H1 (cell line): Measurements from ENCODE around the gene ANKRD11. TPM values are rescaled to one million over a fixed set of nuclear protein-coding genes. Genes with fewer than 3 reads are reported as not detected.

Experiments
- CTCF ChIA-PET: fragments of 300-600 bp; sonication (Branson Sonifier 250); formaldehyde crosslinking; loops from one replicate; lab custom pipeline; 2021; ENCODE audit not compliant: partially characterized antibody; lab: Charles Lee
- POLR2A ChIA-PET: fragments of 300-600 bp; sonication (Branson Sonifier 250); formaldehyde crosslinking; loops from one replicate; lab custom pipeline; 2021; ENCODE audit warnings: inconsistent platforms; ENCODE audit not compliant: partially characterized antibody; lab: Charles Lee
- DNase-seq, 2 experiments: peaks; one replicate each; pipeline versions ENCODE4 v3.0.0 to v3.0.0-alpha.2; 2010 to 2022; ENCODE audit warnings: low spot score in 2 of 2, low read depth in 1 of 2, mixed read lengths in 1 of 2
- FAIRE-seq: peaks from 2 replicates; lab custom pipeline; 2011; peaks lifted over from hg19 to GRCh38; lab: Jason Lieb, UNC
- H2AFZ ChIP-seq: 2 replicates; pipeline ENCODE4 v1.8.1; 2012; ENCODE audit warnings: low read length, inconsistent platforms
- H2AK5ac ChIP-seq: 2 replicates; pipeline ENCODE4 v1.6.1; 2013; ENCODE audit warnings: low read depth, low read length
- H2BK120ac ChIP-seq: replicated peaks from 2 replicates; pipeline ENCODE3; 2013; ENCODE audit warnings: low read depth, low read length, inconsistent platforms
- H2BK12ac ChIP-seq: 2 replicates; pipeline ENCODE4 v1.6.1; 2013; ENCODE audit warnings: low read depth, low read length
- H2BK15ac ChIP-seq: 2 replicates; pipeline ENCODE4 v1.6.1; 2013; ENCODE audit warnings: low read length
- H2BK20ac ChIP-seq: 2 replicates; pipeline ENCODE4 v1.6.1; 2013; ENCODE audit warnings: low read length
- H2BK5ac ChIP-seq: 2 replicates; pipeline ENCODE4 v1.6.1; 2013; ENCODE audit warnings: low read depth, low read length
- H3K14ac ChIP-seq: 2 replicates; pipeline ENCODE4 v1.6.1; 2013; ENCODE audit warnings: inconsistent platforms; ENCODE audit not compliant: insufficient read length
- H3K18ac ChIP-seq: 2 replicates; pipeline ENCODE4 v1.6.1; 2013; ENCODE audit warnings: low read length; ENCODE audit errors: extremely low read depth
- H3K23ac ChIP-seq: 2 replicates; pipeline ENCODE4 v1.6.1; 2013; ENCODE audit warnings: inconsistent platforms; ENCODE audit not compliant: insufficient read length
- H3K23me2 ChIP-seq: 2 replicates; pipeline ENCODE4 v1.6.1; 2013; ENCODE audit warnings: low read depth, low read length
- H3K27ac ChIP-seq: 2 replicates; pipeline ENCODE4 v1.6.1; 2011; ENCODE audit warnings: low read depth, low read length, inconsistent platforms
- H3K27me3 ChIP-seq, 4 experiments: replicated peaks in 1 of 4; 1 replicate in 1 of 4; 2 replicates in 3 of 4; pipeline versions ENCODE4 v1.6.1 to v1.8.1; 2011 to 2013; ENCODE audit warnings: low read length in 3 of 4, mild to moderate bottlenecking in 3 of 4, inconsistent platforms in 2 of 4, mixed read lengths in 2 of 4, moderate library complexity in 1 of 4; ENCODE audit not compliant: control insufficient read depth in 3 of 4, insufficient read depth in 3 of 4; ENCODE audit errors: extremely low read depth in 1 of 4
- H3K36me3 ChIP-seq, 4 experiments: 2 replicates each; pipeline versions ENCODE4 v1.6.1 to v1.8.1; 2011 to 2013; ENCODE audit warnings: mild to moderate bottlenecking in 4 of 4, low read length in 3 of 4, moderate library complexity in 2 of 4, control low read depth in 1 of 4, inconsistent platforms in 1 of 4; ENCODE audit not compliant: insufficient read depth in 4 of 4, control insufficient read depth in 2 of 4
- H3K4ac ChIP-seq: replicated peaks from 2 replicates; pipeline ENCODE3; 2013; ENCODE audit warnings: low read length, low read depth, mixed read lengths, inconsistent platforms; ENCODE audit not compliant: insufficient read length
- H3K4me1 ChIP-seq, 4 experiments: replicated peaks in 1 of 4; 1 replicate in 1 of 4; 2 replicates in 3 of 4; pipeline versions ENCODE4 v1.6.1 to v1.8.1; 2011 to 2013; ENCODE audit warnings: low read length in 3 of 4, inconsistent platforms in 2 of 4, mixed read lengths in 1 of 4; ENCODE audit not compliant: insufficient read depth in 4 of 4, control insufficient read depth in 3 of 4
- H3K4me2 ChIP-seq, 2 experiments: 2 replicates each; pipeline versions ENCODE4 v1.6.1 to v1.8.1; 2011 to 2013; ENCODE audit warnings: low read depth in 2 of 2, low read length in 2 of 2, control low read depth in 1 of 2, inconsistent platforms in 1 of 2, mild to moderate bottlenecking in 1 of 2; ENCODE audit not compliant: insufficient read depth in 1 of 2
- H3K4me3 ChIP-seq, 4 experiments: fragments of 200-600, 300-600 bp in 1 of 4; sonication (generic), shearing (Covaris generic), sonication (Bioruptor Twin) in 1 of 4; 2 replicates each; pipeline versions ENCODE4 v1.5.1 to v1.8.1; 2011 to 2016; ENCODE audit warnings: low read length in 4 of 4, low read depth in 3 of 4, control low read depth in 2 of 4, inconsistent platforms in 2 of 4, mild to moderate bottlenecking in 2 of 4, mixed read lengths in 1 of 4, moderate library complexity in 1 of 4; ENCODE audit not compliant: insufficient read depth in 2 of 4; ENCODE audit errors: extremely low read depth in 1 of 4
- H3K56ac ChIP-seq: replicated peaks from 2 replicates; pipeline ENCODE3; 2013; ENCODE audit warnings: low read depth, mild to moderate bottlenecking, mixed read lengths, low read length, inconsistent platforms; ENCODE audit not compliant: insufficient read length
- H3K79me1 ChIP-seq: 2 replicates; pipeline ENCODE4 v1.6.1; 2013; ENCODE audit warnings: low read depth, low read length, control low read depth
- H3K79me2 ChIP-seq, 2 experiments: 2 replicates each; pipeline versions ENCODE4 v1.6.1 to v1.8.1; 2012 to 2013; ENCODE audit warnings: low read length in 2 of 2, mild to moderate bottlenecking in 2 of 2, inconsistent platforms in 1 of 2; ENCODE audit not compliant: insufficient read depth in 2 of 2, control insufficient read depth in 1 of 2
- H3K9ac ChIP-seq, 4 experiments: replicated peaks in 1 of 4; 1 replicate in 1 of 4; 2 replicates in 3 of 4; pipeline versions ENCODE4 v1.6.1 to v1.8.1; 2011 to 2013; ENCODE audit warnings: low read depth in 3 of 4, low read length in 3 of 4, control low read depth in 2 of 4, mild to moderate bottlenecking in 2 of 4, moderate library complexity in 2 of 4, inconsistent platforms in 1 of 4; ENCODE audit errors: extremely low read depth in 1 of 4
- H3K9me3 ChIP-seq, 2 experiments: 2 replicates each; pipeline versions ENCODE4 v1.6.1 to v1.8.1; 2012 to 2013; ENCODE audit warnings: mild to moderate bottlenecking in 2 of 2, moderate library complexity in 2 of 2, control low read depth in 1 of 2, inconsistent platforms in 1 of 2, low read depth in 1 of 2, low read length in 1 of 2, mixed read lengths in 1 of 2; ENCODE audit not compliant: insufficient read depth in 2 of 2
- H4K20me1 ChIP-seq, 2 experiments: replicated peaks in 1 of 2; 2 replicates each; pipeline versions ENCODE3 to v1.8.1; 2011 to 2013; ENCODE audit warnings: inconsistent platforms in 2 of 2, low read length in 2 of 2, mild to moderate bottlenecking in 1 of 2; ENCODE audit not compliant: insufficient read depth in 2 of 2, control insufficient read depth in 1 of 2
- H4K5ac ChIP-seq: 2 replicates; pipeline ENCODE4 v1.6.1; 2013; ENCODE audit warnings: low read length, low read depth, mixed read lengths, inconsistent platforms; ENCODE audit not compliant: insufficient read length
- H4K8ac ChIP-seq: 2 replicates; pipeline ENCODE4 v1.8.0; 2013; ENCODE audit warnings: mild to moderate bottlenecking, moderate library complexity, low read length, inconsistent platforms; ENCODE audit not compliant: insufficient read depth; ENCODE audit errors: extremely low read depth
- H4K91ac ChIP-seq: replicated peaks from 2 replicates; pipeline ENCODE3; 2013; ENCODE audit warnings: low read length, mixed read lengths, inconsistent platforms; ENCODE audit not compliant: insufficient read length
- EGR1 ChIP-seq: IDR thresholded peaks from 2 replicates; pipeline ENCODE4 v1.6.1; 2011; ENCODE audit warnings: low read depth, low read length, borderline replicate concordance
- GABPA ChIP-seq: IDR thresholded peaks from 2 replicates; pipeline ENCODE4 v1.6.1; 2011; ENCODE audit warnings: mild to moderate bottlenecking, low read length, moderate library complexity, borderline replicate concordance; ENCODE audit not compliant: insufficient read depth
- PHF8 ChIP-seq: fragments of 200-600 bp; sonication (generic); conservative IDR thresholded peaks from 2 replicates; pipeline ENCODE4 v1.7.1; 2012; ENCODE audit warnings: low read depth, mild to moderate bottlenecking, inconsistent platforms, low read length, moderate library complexity
- POLR2AphosphoS5 ChIP-seq: IDR thresholded peaks from 2 replicates; pipeline ENCODE4 v1.6.1; 2011; ENCODE audit warnings: low read depth, low read length
- RAD21 ChIP-seq, 2 experiments: IDR thresholded peaks in 1 of 2; conservative IDR thresholded peaks in 1 of 2; 2 replicates each; pipeline ENCODE4 v1.6.1; 2011; ENCODE audit warnings: low read depth in 2 of 2, low read length in 2 of 2, improper control_type of control experiment in 1 of 2, inconsistent platforms in 1 of 2, mild to moderate bottlenecking in 1 of 2, moderate library complexity in 1 of 2
- SIN3A ChIP-seq, 2 experiments: IDR thresholded peaks in 1 of 2; conservative IDR thresholded peaks in 1 of 2; 2 replicates each; pipeline ENCODE4 v1.6.1; 2011 to 2012; ENCODE audit warnings: low read length in 2 of 2, improper control_type of control experiment in 1 of 2, low read depth in 1 of 2, mild to moderate bottlenecking in 1 of 2
- TAF7 ChIP-seq: optimal IDR thresholded peaks from 2 replicates; pipeline ENCODE3; 2011; ENCODE audit warnings: low read depth, mild to moderate bottlenecking, inconsistent platforms, low read length, moderate library complexity, borderline replicate concordance
- TEAD4 ChIP-seq: IDR thresholded peaks from 2 replicates; pipeline ENCODE4 v1.6.1; 2012; ENCODE audit warnings: low read depth, low read length, inconsistent platforms, mixed read lengths
- ZNF274 ChIP-seq: IDR thresholded peaks from 2 replicates; pipeline ENCODE4 v1.7.0; 2012; ENCODE audit warnings: low read length, borderline replicate concordance; ENCODE audit errors: extremely low read depth
- WGBS, 2 experiments: shearing (Covaris generic) in 1 of 2; methylation state at CpG; one replicate each; pipeline versions ENCODE4 v1.1.6 to v1.1.7; 2013 to 2015; ENCODE audit warnings: low lambda C conversion rate in 2 of 2, mixed read lengths in 2 of 2, inconsistent platforms in 1 of 2, low coverage in 1 of 2, missing lambda C conversion rate in 1 of 2; ENCODE audit not compliant: insufficient replicate concordance in 2 of 2, insufficient coverage in 1 of 2, insufficient read length in 1 of 2; ENCODE audit errors: extremely low coverage in 1 of 2, missing lambda C conversion rate in 1 of 2; 5-methylcytosine and 5-hydroxymethylcytosine counted together
- polyA plus RNA-seq, 7 experiments: library from polyadenylated mRNA; depleted of rRNA in 3 of 7; stranded (reverse) in 5 of 7; unstranded in 2 of 7; fragments of >200 nt in 5 of 7; fragments of 200-250 nt in 2 of 7; gene quantifications; 1 replicate in 5 of 7; 2 replicates in 1 of 7; 4 replicates in 1 of 7; pipeline versions ENCODE4 v1.2.1 to v1.2.3, GENCODE V29; 2011 to 2013; ENCODE audit warnings: missing spikeins in 2 of 7, mixed read lengths in 2 of 7
- total RNA-seq: library from RNA; stranded (reverse); fragmentation: NEBNext Ultra II Directional; extraction: Animal tissue kit (Norgen Biotek cat#: 25700); gene quantifications from 2 replicates; pipeline ENCODE4 v1.2.1, GENCODE V29; 2021
- TF ChIP-seq, protein P1 (sequence below), 3 experiments: IDR thresholded peaks; 1 replicate in 2 of 3; 2 replicates in 1 of 3; pipeline versions ENCODE4 v1.5.1 to v1.6.1; 2011; ENCODE audit warnings: low read length in 3 of 3, mild to moderate bottlenecking in 3 of 3, inconsistent platforms in 2 of 3, low read depth in 1 of 3, moderate library complexity in 1 of 3; ENCODE audit not compliant: insufficient read depth in 1 of 3; ENCODE audit errors: control extremely low read depth in 1 of 3

ANKRD11 gene
- total and polyA plus RNA-seq, 2 of the 8 experiments (the other 6 are each of a cell fraction or from before 2014, with no cell fraction given) = 46.5 to 142 TPM

DNA sequence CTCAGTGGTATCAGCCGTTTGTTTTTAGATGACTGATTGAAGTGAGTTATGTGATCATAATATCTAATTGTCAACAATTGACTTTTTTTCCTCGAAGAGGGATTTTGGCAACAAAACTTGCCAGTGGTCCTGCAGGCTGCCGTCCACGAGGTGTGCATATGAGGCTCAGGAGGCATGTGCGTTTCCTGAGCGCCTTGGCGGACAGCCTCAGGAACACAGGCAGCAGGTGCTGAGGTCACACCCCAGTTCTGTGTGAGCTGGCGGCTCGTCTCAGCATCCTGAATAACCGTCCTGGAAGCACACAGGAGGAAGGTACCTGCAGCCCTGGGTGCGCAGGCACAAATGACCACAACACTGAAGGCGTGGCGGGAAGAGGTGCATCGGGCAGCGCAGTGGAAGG is 29.5 kb upstream of the ANKRD11 start:
- Histone ChIP-seq H3K4me2 (no peak overlapping the region), H3K4ac (no peak overlapping the region), H3K23ac (no peak overlapping the region), H3K9ac (no peak overlapping the region), H4K5ac (no peak overlapping the region), H3K18ac (no peak overlapping the region), H3K9me3 (no peaks in the 10 kb centered on the region), H2BK12ac (no peak overlapping the region), H2AK5ac (no peak overlapping the region), H2BK5ac (no peak overlapping the region), H3K56ac (no peak overlapping the region), H3K14ac (no peak overlapping the region), H3K27ac (no peak overlapping the region), H3K79me2 (peaks cover 3 to 42% of the 10 kb centered on the region in 2 experiments; a peak in 3 of 4 replicates), H4K8ac (no peak overlapping the region), H3K4me1 (no peaks in the 10 kb centered on the region; a peak in 1 of 7 replicates), H3K36me3 (peaks cover 13 to 47% (median 35%) of the 10 kb centered on the region in 4 experiments), H2BK20ac (no peak overlapping the region), H4K20me1 (peaks cover 7 to 11% of the 10 kb centered on the region in 2 experiments), H2AFZ (no peak overlapping the region), H3K23me2 (no peaks in the 10 kb centered on the region), H3K4me3 (no peak overlapping the region), H2BK15ac (no peak overlapping the region), H2BK120ac (no peak overlapping the region), H4K91ac (no peak overlapping the region), H3K79me1 (peaks cover 7% of the 10 kb centered on the region), H3K27me3 (no peaks in the 10 kb centered on the region)
- DNase-seq (no peak), FAIRE-seq (no peak)
- WGBS, 2 experiments = 88% methylated on average over 15 of the region's 15 CpGs; no CpG with 5 or more reads in 1 of the 2 experiments
- ChIA-PET CTCF (no interaction called here), POLR2A (no interaction called here)
- TF ChIP-seq TEAD4 = no peak
- no peak for TF ChIP-seq ZNF274
- TF ChIP-seq TAF7 = no peak
- no peak for TF ChIP-seq PHF8
- TF ChIP-seq, protein P1, sequence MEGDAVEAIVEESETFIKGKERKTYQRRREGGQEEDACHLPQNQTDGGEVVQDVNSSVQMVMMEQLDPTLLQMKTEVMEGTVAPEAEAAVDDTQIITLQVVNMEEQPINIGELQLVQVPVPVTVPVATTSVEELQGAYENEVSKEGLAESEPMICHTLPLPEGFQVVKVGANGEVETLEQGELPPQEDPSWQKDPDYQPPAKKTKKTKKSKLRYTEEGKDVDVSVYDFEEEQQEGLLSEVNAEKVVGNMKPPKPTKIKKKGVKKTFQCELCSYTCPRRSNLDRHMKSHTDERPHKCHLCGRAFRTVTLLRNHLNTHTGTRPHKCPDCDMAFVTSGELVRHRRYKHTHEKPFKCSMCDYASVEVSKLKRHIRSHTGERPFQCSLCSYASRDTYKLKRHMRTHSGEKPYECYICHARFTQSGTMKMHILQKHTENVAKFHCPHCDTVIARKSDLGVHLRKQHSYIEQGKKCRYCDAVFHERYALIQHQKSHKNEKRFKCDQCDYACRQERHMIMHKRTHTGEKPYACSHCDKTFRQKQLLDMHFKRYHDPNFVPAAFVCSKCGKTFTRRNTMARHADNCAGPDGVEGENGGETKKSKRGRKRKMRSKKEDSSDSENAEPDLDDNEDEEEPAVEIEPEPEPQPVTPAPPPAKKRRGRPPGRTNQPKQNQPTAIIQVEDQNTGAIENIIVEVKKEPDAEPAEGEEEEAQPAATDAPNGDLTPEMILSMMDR (IDR thresholded peaks at IDR 0.05; ENCODE audit: control extremely low read depth in 1 of 3, insufficient read depth in 1 of 3, low read depth in 1 of 3, low read length in 3 of 3) = no peak
- TF ChIP-seq EGR1 = no peak
- TF ChIP-seq GABPA = no peak
- TF ChIP-seq POLR2AphosphoS5 = no peak
- no peak for TF ChIP-seq SIN3A (conservative IDR thresholded peaks at IDR 0.05 in 1 of 2, IDR thresholded peaks at IDR 0.05 in 1 of 2; ENCODE audit: low read depth in 1 of 2, low read length in 2 of 2)
- TF ChIP-seq RAD21 (IDR thresholded peaks at IDR 0.05 in 1 of 2, conservative IDR thresholded peaks at IDR 0.05 in 1 of 2; ENCODE audit: low read depth in 2 of 2, low read length in 2 of 2) = no peak
